Activated gamma-delta T cell (primary cell): ENCODE results near the gene MUC4.
"Not testable (repeated sequence)": the region's sequence is repeated elsewhere in the genome, so short reads cannot be mapped to it uniquely, and the experiment has no call there.

ENCODE experiments used
- DNase-seq: peaks from one replicate; lab custom pipeline; 2025; lab: John Stamatoyannopoulos, UW

The MUC4 gene

GRCh38 chr3:195715583-195716266 is 96.0 kb downstream of the MUC4 start:
- DNase-seq = no peak

DNA sequence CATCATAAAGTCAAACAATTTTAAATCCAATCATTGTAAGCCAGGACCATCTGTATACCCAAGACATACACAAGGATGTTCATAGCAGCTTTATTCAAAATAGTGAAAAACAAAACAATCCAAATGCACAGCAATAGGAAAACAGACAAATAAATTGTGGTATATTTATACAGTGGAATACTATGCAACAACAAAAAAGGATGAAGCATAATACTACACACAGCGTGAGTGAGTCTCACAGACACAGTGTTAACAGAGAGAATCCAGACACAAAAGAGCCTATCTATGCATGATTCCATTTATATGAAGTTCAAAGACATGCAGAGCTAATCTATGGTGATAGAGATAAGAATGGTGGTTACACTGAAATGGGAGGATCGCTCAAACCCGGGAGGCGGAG is 96.6 kb downstream of the MUC4 start:
- no peak for DNase-seq

GRCh38 chr3:195714380-195715011 is 97.2 kb downstream of the MUC4 start:
- no peak for DNase-seq

DNA sequence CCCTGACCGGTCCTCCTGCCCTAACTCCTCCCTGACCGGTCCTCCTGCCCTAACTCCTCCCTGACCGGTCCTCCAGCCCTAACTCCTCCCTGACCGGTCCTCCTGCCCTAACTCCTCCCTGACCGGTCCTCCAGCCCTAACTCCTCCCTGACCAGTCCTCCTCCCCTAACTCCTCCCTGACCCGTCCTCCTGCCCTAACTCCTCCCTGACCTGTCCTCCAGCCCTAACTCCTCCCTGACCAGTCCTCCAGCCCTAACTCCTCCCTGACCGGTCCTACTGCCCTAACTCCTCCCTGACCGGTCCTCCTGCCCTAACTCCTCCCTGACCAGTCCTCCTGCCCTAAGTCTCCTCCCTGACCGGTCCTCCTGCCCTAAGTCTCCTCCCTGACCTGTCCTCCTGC is 98.6 kb downstream of the MUC4 start:
- not testable (repeated sequence) for DNase-seq

DNA sequence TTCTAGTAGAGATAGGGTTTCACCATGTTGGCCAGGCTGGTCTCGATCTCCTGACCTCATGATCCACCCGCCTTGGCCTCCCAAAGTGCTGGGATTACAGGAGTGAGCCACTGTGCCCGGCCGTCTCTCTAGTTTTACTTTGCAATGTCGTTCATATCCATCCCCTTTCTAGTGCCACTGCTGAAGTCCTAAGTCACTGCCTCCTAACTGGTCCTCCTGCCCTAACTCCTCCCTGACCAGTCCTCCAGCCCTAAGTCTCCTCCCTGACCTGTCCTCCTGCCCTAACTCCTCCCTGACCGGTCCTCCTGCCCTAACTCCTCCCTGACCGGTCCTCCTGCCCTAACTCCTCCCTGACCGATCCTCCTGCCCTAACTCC is 99.2 kb downstream of the MUC4 start:
- not testable (repeated sequence) for DNase-seq

GRCh38 chr3:195711813-195712534 is 99.8 kb downstream of the MUC4 start:
- DNase-seq = no peak

DNA sequence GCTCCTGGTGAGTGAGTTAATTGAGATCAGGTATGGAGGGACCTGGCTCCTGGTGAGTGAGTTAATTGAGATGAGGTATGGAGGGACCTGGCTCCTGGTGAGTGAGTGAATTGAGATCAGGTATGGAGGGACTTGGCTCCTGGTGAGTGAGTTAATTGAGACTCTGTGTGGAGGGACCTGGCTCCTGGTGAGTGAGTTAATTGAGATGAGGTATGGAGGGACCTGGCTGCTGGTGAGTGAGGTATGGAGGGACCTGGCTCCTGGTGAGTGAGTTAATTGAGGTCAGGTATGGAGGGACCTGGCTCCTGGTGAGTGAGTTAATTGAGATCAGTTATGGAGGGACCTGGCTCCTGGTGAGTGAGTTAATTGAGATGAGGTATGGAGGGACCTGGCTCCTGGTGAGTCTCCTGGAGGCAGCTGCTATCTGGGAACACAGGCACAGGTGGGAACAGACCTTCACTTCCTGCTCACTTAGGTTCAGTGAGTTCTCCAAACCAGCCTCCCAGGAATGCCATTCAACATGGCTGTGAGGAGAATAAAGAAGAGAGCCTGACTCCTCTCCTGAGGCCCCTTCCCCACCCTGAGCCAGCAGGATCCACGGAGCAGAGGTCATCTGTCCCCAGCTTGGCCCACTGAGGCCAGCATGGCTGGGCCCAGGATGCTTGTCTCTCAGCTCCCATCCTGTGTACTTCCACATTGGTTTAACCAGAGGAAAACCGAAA is 100.5 kb downstream of the MUC4 start:
- DNase-seq = not testable (repeated sequence)

DNA sequence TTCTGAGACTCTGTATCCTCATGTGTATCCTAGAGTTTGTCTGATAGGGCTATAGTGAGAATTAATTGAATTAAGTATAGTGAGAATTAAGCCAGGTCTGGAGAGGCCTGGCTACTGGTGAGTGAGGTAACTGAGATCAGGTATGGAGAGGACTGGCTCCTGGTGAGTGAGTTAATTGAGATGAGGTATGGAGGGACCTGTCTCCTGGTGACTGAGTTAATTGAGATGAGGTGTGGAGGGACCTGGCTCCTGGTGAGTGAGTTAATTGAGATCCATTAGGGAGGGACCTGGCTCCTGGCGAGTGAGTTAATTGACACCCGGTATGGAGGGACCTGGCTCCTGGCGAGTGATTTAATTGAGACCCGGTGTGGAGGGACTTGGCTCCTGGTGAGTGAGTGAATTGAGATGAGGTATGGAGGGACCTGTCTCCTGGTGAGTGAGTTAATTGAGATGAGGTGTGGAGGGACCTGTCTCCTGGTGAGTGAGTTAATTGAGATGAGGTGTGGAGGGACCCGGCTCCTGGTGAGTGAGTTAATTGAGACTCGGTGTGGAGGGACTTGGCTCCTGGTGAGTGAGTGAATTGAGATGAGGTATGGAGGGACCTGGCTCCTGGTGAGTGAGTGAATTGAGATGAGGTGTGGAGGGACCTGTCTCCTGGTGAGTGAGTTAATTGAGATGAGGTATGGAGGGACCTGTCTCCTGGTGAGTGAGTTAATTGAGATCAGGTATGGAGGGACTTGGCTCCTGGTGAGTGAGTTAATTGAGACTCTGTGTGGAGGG is 101.4 kb downstream of the MUC4 start:
- DNase-seq = not testable (repeated sequence)

- DNase-seq = no peak
Observed at GRCh38 chr3:195709676-195710085, 102.0 kb downstream of the MUC4 start.

DNA sequence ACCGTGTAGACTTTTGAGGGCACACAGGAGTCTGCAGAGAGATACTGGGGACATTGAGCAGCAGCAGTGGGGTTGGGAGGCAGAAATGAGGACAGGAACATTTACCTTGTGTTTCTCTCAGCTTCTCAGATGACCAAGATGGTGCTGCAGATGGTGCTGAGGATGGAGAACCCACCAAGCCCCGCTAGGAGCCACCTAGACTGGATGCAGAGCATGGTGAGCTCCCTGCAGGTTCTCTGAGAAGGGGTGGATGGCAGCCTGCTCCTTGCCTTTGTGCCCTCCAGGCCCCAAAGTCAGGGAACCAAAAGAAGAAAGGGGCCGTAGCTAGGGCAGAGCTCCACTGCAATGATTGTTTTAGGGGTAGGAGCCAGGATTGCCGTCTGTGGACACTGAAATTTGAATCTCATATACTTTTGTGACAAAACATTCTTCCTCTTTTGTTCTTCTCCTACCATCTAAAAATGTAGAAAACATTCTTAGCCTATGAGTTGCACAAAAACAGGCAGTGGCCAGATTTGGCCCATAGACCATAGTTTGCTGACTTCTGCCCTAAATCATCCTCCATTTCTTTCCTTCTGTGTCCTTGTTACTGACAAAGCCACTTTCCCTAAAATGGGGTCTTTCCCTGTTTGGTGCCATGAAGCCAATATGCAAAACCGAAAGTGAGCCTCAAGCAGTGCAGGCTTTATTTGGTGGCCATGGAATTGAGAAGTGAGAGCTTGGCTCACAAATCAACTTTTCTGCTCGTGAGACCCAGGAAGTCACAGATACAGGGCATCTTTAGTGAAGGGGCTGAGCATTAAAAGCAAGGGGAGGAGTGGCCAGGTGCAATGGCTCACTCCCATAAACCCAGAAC is 102.9 kb downstream of the MUC4 start:
- no peak for DNase-seq

GRCh38 chr3:195708061-195708460 is 103.7 kb downstream of the MUC4 start:
- DNase-seq = no peak

GRCh38 chr3:195705081-195705991 is 106.4 kb downstream of the MUC4 start:
- DNase-seq = no peak

GRCh38 chr3:195704433-195704999 is 107.2 kb downstream of the MUC4 start:
- DNase-seq = no peak

GRCh38 chr3:195703776-195704175 is 108.0 kb downstream of the MUC4 start:
- no peak for DNase-seq

DNA sequence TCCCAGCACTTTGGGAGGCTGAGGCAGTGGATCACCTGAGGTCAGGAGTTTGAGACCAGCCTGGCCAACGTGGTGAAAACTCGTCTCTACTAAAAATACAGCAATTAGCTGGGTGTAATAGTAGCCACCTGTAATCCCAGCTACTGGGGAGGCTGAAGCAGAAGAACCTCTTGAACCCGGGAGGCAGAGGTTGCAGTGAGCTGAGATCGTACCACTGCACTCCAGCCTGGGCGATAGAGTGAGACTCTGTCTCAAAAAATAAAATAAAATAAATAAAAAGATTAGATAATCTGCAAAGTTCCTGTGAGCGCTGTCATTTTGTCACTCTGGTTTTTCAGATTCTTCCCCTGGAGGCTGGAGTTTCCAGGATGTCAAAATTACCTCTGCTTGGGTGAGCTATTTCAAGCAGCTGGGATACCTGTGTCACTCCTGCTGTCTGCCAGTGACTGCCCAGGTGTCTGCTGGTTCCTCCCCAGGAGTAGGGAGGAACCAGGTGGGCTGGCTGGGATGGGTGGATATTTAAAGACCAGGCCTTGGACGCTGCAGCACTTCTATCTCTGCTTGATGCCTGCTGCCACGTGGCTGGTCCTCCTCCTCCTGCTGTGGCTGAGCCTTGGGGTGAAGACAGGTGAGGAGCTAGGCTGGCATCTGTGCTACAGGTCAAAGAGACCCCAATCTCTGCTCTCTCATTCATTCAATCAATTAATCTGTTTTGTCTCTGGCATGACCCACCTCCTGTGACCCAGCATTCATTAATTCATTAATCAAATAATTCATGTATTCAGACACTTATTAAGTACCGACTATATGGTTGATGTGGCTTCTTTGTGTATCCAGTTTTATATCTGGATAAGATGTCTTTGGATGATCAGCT is 110.5 kb downstream of the MUC4 start:
- no peak for DNase-seq

GRCh38 chr3:195700319-195700718 is 111.4 kb downstream of the MUC4 start:
- DNase-seq = no peak

DNA sequence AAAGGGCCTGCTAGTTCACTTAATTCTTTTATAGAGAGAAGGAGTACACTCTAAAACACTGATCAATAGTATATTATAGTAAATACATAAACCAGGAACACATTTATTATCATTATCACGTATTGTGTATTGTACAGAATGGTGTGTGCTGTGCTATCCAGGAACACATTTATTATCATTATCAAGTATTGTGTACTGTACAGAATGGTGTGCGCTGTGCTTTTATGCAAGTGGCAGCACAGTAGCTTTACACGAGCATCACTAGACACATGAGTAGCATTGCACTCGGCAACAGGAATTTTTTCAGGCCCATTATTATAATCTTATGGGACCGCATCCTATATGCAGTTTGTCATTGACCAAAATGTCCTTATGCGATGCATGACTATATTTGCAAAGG is 111.9 kb downstream of the MUC4 start:
- DNase-seq = no peak

GRCh38 chr3:195699388-195699771 is 112.3 kb downstream of the MUC4 start:
- no peak for DNase-seq
